ENCODE measurements around the gene OTULINL.

DNA sequence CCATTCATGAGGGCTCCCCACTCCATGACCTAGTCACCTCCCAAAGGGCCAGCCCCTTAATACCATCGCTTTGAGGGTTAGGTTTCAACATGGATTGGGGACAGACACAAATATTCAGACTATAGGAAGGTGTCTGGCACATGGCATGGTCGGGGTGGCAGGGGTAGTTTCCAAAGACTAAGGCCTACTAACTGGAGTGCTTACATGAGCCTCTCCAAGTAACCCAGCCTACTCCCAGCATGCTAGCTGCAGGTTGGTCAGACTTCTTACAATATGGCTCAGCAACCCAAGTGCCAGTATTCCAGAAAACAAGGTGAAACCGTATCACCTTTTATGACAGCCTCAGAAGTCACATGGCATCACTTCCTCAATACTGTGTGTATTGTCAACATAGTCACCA lies 19.9 kb upstream of the OTULINL start:
- TF ChIP-seq EZH2 (IDR thresholded peaks at IDR 0.05; ENCODE audit: low read length): no peak
- TF ChIP-seq, protein P1, sequence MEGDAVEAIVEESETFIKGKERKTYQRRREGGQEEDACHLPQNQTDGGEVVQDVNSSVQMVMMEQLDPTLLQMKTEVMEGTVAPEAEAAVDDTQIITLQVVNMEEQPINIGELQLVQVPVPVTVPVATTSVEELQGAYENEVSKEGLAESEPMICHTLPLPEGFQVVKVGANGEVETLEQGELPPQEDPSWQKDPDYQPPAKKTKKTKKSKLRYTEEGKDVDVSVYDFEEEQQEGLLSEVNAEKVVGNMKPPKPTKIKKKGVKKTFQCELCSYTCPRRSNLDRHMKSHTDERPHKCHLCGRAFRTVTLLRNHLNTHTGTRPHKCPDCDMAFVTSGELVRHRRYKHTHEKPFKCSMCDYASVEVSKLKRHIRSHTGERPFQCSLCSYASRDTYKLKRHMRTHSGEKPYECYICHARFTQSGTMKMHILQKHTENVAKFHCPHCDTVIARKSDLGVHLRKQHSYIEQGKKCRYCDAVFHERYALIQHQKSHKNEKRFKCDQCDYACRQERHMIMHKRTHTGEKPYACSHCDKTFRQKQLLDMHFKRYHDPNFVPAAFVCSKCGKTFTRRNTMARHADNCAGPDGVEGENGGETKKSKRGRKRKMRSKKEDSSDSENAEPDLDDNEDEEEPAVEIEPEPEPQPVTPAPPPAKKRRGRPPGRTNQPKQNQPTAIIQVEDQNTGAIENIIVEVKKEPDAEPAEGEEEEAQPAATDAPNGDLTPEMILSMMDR (optimal IDR thresholded peaks at IDR 0.05 in 1 of 3, IDR thresholded peaks at IDR 0.05 in 1 of 3, conservative IDR thresholded peaks at IDR 0.05 in 1 of 3; ENCODE audit: extremely low read depth in 1 of 3, insufficient read depth in 2 of 3, low read length in 3 of 3): no peak
